Measurements from ENCODE around the gene AUP1. TPM values are rescaled to one million over a fixed set of nuclear protein-coding genes. Genes with fewer than 3 reads are reported as not detected.

AUP1 gene
- total and polyA plus RNA-seq, 5 experiments from 2014 or later = 79.5 to 184 (median 88.9) TPM

- no peak for ATAC-seq
- Mint-ChIP-seq H3K27me3 (peaks cover 20 to 74% (median 48%) of the 10 kb centered on the region in 5 donors), H3K9me3 (peaks cover 0 to 8% (median 0%) of the 10 kb centered on the region in 9 donors), H3K36me3 (peaks cover 7 to 13% (median 13%) of the 10 kb centered on the region in 3 donors), H3K4me1 (peaks cover 16 to 63% (median 55%) of the 10 kb centered on the region in 4 donors), H3K27ac (peak overlapping the region in 1 of 10 donors; percentile 74), H3K4me3 (peak overlapping the region in 8 of 10 donors; percentile 8 to 72 (median 44))
- DNase-seq = no peak
- POLR2A ChIA-PET = interaction anchor here (0.5 to 2.0 kb wide), 9 partner anchors 13 to 80 kb away, joined by 3 to 6 read pairs (median 4); partner anchors contain the start of genes AUP1, CCDC142, HTRA2 and TTC31
Observed at GRCh38 chr2:74499940-74500577, 29.4 kb downstream of the AUP1 start.

GRCh38 chr2:74499267-74499939, 30.1 kb downstream of the AUP1 start, which contains the start of gene LBX2:
LBX2 (minus strand) TSS chr2:74499603; CDS start chr2:74499537, 66 bp downstream.
- H3K9me3 Mint-ChIP-seq = peaks cover 0 to 2% (median 0%) of the 10 kb centered on the region in 9 donors
- H3K27me3 Mint-ChIP-seq = peaks cover 15 to 68% (median 42%) of the 10 kb centered on the region in 5 donors
- H3K4me3 Mint-ChIP-seq = peak within 1 kb of the TSS; percentile 71 to 91 (median 87)
- peak within 1 kb of the TSS in 4 of 10 donors; percentile 15 to 74 (median 44) for H3K27ac Mint-ChIP-seq
- peak in 2 of 10 donors; percentile 10 to 15 for DNase-seq
- peaks cover 16 to 56% (median 49%) of the 10 kb centered on the region in 4 donors for H3K4me1 Mint-ChIP-seq
- peaks cover under 1 to 6% (median 6%) of the 10 kb centered on the region in 3 donors for H3K36me3 Mint-ChIP-seq
- peak; percentile 24 to 40 for ATAC-seq
- POLR2A ChIA-PET = interaction anchor here (1.2 to 1.9 kb wide), 3 partner anchors 28 to 31 kb away, joined by 4 to 6 read pairs (median 4); partner anchors contain the start of genes AUP1 and HTRA2

GRCh38 chr2:74498500-74499266, 30.8 kb downstream of the AUP1 start:
- POLR2A ChIA-PET = interaction anchor here (0.9 to 1.5 kb wide), 5 partner anchors 8 to 155 kb away, joined by 3 to 7 read pairs (median 4); partner anchors contain the start of genes AUP1, HTRA2, PCGF1 and SEMA4F
- peak overlapping the region in 6 of 10 donors; percentile 11 to 72 (median 44) for H3K27ac Mint-ChIP-seq
- H3K36me3 Mint-ChIP-seq = peaks cover 0 to 7% (median 6%) of the 10 kb centered on the region in 3 donors
- peaks cover 16 to 49% (median 42%) of the 10 kb centered on the region in 4 donors for H3K4me1 Mint-ChIP-seq
- H3K4me3 Mint-ChIP-seq = peak overlapping the region; percentile 71 to 91 (median 87)
- ATAC-seq = peak; percentile 17 to 27
- peak in 1 of 10 donors; percentile 26 for DNase-seq
- peaks cover 12 to 60% (median 37%) of the 10 kb centered on the region in 5 donors for H3K27me3 Mint-ChIP-seq
- peaks cover 0 to 1% (median 0%) of the 10 kb centered on the region in 9 donors for H3K9me3 Mint-ChIP-seq

GRCh38 chr2:74497777-74498499, 31.6 kb downstream of the AUP1 start:
- peak overlapping the region in 5 of 10 donors; percentile 11 to 79 (median 29) for H3K27ac Mint-ChIP-seq
- H3K4me1 Mint-ChIP-seq = peaks cover 16 to 42% (median 35%) of the 10 kb centered on the region in 4 donors
- ATAC-seq (peak; percentile 31 to 44), DNase-seq (peak in 1 of 10 donors; percentile 23)
- POLR2A ChIA-PET = interaction anchor here (0.9 to 1.5 kb wide), 4 partner anchors 9 to 156 kb away, joined by 3 to 7 read pairs (median 4); partner anchors contain the start of genes AUP1, HTRA2, PCGF1 and SEMA4F
- peak overlapping the region; percentile 71 to 91 (median 87) for H3K4me3 Mint-ChIP-seq
- H3K27me3 Mint-ChIP-seq = peaks cover 10 to 53% (median 34%) of the 10 kb centered on the region in 5 donors
- peaks cover 0 to 1% (median 0%) of the 10 kb centered on the region in 9 donors for H3K9me3 Mint-ChIP-seq
- H3K36me3 Mint-ChIP-seq = peaks cover 0 to 13% (median 4%) of the 10 kb centered on the region in 3 donors

GRCh38 chr2:74496997-74497776, 32.3 kb downstream of the AUP1 start:
- H3K36me3 Mint-ChIP-seq = peaks cover 0 to 20% (median 7%) of the 10 kb centered on the region in 3 donors
- peak overlapping the region; percentile 43 to 91 (median 86) for H3K4me3 Mint-ChIP-seq
- H3K27ac Mint-ChIP-seq = peak overlapping the region in 4 of 10 donors; percentile 16 to 79 (median 24)
- POLR2A ChIA-PET = interaction anchor here (0.9 to 1.5 kb wide), 4 partner anchors 10 to 157 kb away, joined by 3 to 7 read pairs (median 3); partner anchors contain the start of genes PCGF1, SEMA4F and WBP1
- peaks cover 16 to 34% (median 30%) of the 10 kb centered on the region in 4 donors for H3K4me1 Mint-ChIP-seq
- H3K27me3 Mint-ChIP-seq = peaks cover 10 to 45% (median 32%) of the 10 kb centered on the region in 5 donors
- peaks cover 0 to 1% (median 0%) of the 10 kb centered on the region in 9 donors for H3K9me3 Mint-ChIP-seq
- no peak for DNase-seq
- no peak for ATAC-seq

GRCh38 chr2:74495440-74495839, 34.1 kb downstream of the AUP1 start:
- Mint-ChIP-seq H3K27ac (peak overlapping the region in 1 of 10 donors; percentile 62), H3K4me3 (no peak overlapping the region), H3K36me3 (peaks cover 0 to 38% (median 8%) of the 10 kb centered on the region in 3 donors), H3K4me1 (peaks cover 11 to 29% (median 24%) of the 10 kb centered on the region in 4 donors), H3K9me3 (peaks cover 0 to 1% (median 0%) of the 10 kb centered on the region in 9 donors), H3K27me3 (peaks cover 8 to 28% (median 17%) of the 10 kb centered on the region in 5 donors)
- ATAC-seq (no peak), DNase-seq (no peak)
- POLR2A ChIA-PET = interaction anchor here (1.0 to 1.3 kb wide), 2 partner anchors 9 to 13 kb away, joined by 3 to 5 read pairs; partner anchors contain the start of genes CCDC142 and TTC31

- POLR2A ChIA-PET = interaction anchor here (0.5 kb wide), 1 partner anchor 14 kb away, joined by 3 read pairs; the partner anchor contains the start of gene PCGF1
- Mint-ChIP-seq H3K36me3 (peaks cover 0 to 50% (median 12%) of the 10 kb centered on the region in 3 donors), H3K4me3 (no peak overlapping the region), H3K27me3 (peaks cover 0 to 11% (median 5%) of the 10 kb centered on the region in 5 donors), H3K4me1 (peaks cover 8 to 12% (median 10%) of the 10 kb centered on the region in 4 donors), H3K27ac (peak overlapping the region in 1 of 10 donors; percentile 25), H3K9me3 (peaks cover 0 to 1% (median 0%) of the 10 kb centered on the region in 9 donors)
- no peak for ATAC-seq
- DNase-seq = no peak
Observed at GRCh38 chr2:74493546-74493945, 36.0 kb downstream of the AUP1 start.

GRCh38 chr2:74491648-74492544, 37.6 kb downstream of the AUP1 start:
- peaks cover 0 to 1% (median 0%) of the 10 kb centered on the region in 9 donors for H3K9me3 Mint-ChIP-seq
- DNase-seq = no peak
- POLR2A ChIA-PET = no interaction called here

GRCh38 chr2:74489906-74490305, 39.6 kb downstream of the AUP1 start:
- Mint-ChIP-seq H3K4me1 (peaks cover 4 to 13% (median 8%) of the 10 kb centered on the region in 4 donors), H3K27me3 (no peaks in the 10 kb centered on the region), H3K4me3 (no peak overlapping the region), H3K36me3 (peaks cover 0 to 74% (median 14%) of the 10 kb centered on the region in 3 donors), H3K27ac (no peak overlapping the region), H3K9me3 (no peaks in the 10 kb centered on the region)
- POLR2A ChIA-PET = no interaction called here
- ATAC-seq = no peak
- DNase-seq = no peak

More at GRCh38 chr2:74491648-74492544, 37.6 kb downstream of the AUP1 start:
- Mint-ChIP-seq H3K27me3 (no peaks in the 10 kb centered on the region), H3K4me3 (no peak overlapping the region), H3K4me1 (peaks cover 0 to 6% (median 2%) of the 10 kb centered on the region in 4 donors), H3K27ac (peak overlapping the region in 1 of 10 donors; percentile 32), H3K36me3 (peaks cover 0 to 56% (median 12%) of the 10 kb centered on the region in 3 donors)
- ATAC-seq = no peak
